Prostate gland (tissue), 2 donors: ENCODE results near the gene FBLIM1.

Experiments
- POLR2A ChIP-seq: fragments of 450-650 bp; IDR thresholded peaks from one replicate; pipeline ENCODE4 v1.6.1; 2016; ENCODE audit warnings: antibody characterized with exemption, mild to moderate bottlenecking
- TF ChIP-seq, protein P1 (sequence below), 4 experiments: fragments of 200-600 bp in 2 of 4; fragments of 450-650 bp in 2 of 4; sonication (generic) in 2 of 4; IDR thresholded peaks; 1 replicate in 3 of 4; 2 replicates in 1 of 4; pipeline ENCODE4 v1.5.1; 2016 to 2019; ENCODE audit warnings: antibody characterized with exemption in 4 of 4, mild to moderate bottlenecking in 2 of 4, moderate library complexity in 2 of 4

DNA sequence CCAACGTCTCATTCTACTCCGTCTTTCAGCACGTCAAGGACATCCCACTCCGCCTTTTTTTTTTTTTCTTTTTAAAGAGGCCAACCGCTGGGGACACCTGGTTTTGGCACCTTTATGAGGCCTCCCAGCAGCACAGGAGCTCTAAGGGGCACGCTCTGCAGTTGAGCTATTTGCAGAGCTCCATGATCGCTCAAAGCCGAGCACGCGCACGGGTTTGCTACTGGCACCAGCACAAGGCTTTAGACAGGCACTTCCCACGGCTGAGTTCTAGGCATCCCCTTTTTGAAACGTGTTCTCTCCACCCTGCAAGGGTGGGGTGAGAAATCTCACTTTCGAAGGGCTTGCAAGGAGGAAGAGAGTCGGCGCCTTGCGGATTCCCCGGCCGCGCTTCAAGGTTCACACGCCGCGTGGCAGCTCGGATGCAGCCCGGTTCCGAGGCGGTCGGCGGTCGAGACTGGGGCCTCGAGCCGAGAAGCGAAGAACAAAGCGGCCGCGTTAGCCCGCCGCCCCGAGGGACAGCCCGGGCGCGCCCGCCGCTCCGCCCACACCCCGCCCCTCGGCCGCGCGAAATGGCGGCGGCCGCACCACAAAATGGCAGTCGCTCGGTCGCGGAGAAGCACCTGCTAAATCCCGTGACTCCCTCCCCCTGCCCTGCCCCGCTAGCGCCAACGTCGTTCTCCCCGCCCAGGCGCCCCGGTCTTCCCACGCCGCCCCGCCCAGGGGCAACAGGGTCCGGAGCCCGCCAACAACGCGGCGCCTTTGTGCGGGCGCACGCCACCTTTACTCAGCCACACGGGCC, 76.0 kb downstream of the FBLIM1 start:
- TF ChIP-seq, protein P1, sequence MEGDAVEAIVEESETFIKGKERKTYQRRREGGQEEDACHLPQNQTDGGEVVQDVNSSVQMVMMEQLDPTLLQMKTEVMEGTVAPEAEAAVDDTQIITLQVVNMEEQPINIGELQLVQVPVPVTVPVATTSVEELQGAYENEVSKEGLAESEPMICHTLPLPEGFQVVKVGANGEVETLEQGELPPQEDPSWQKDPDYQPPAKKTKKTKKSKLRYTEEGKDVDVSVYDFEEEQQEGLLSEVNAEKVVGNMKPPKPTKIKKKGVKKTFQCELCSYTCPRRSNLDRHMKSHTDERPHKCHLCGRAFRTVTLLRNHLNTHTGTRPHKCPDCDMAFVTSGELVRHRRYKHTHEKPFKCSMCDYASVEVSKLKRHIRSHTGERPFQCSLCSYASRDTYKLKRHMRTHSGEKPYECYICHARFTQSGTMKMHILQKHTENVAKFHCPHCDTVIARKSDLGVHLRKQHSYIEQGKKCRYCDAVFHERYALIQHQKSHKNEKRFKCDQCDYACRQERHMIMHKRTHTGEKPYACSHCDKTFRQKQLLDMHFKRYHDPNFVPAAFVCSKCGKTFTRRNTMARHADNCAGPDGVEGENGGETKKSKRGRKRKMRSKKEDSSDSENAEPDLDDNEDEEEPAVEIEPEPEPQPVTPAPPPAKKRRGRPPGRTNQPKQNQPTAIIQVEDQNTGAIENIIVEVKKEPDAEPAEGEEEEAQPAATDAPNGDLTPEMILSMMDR (IDR thresholded peaks at IDR 0.05) = peak in 1 of 4 experiments; percentile 3
- peak; percentile 75 for TF ChIP-seq POLR2A
